Activated gamma-delta T cell (primary cell): Measurements from ENCODE around the gene KCNK3.
"Not testable (repeated sequence)": the region's sequence is repeated elsewhere in the genome, so short reads cannot be mapped to it uniquely, and the experiment has no call there.

Experiments used
- DNase-seq: peaks from one replicate; lab custom pipeline; 2025; lab: John Stamatoyannopoulos, UW

KCNK3 gene

GRCh38 chr2:26730549-26731344 lies 38.2 kb downstream of the KCNK3 start:
- DNase-seq: no peak

- DNase-seq: no peak
These were observed 39.2 kb downstream of the KCNK3 start for GRCh38 chr2:26731714-26732113.

DNA sequence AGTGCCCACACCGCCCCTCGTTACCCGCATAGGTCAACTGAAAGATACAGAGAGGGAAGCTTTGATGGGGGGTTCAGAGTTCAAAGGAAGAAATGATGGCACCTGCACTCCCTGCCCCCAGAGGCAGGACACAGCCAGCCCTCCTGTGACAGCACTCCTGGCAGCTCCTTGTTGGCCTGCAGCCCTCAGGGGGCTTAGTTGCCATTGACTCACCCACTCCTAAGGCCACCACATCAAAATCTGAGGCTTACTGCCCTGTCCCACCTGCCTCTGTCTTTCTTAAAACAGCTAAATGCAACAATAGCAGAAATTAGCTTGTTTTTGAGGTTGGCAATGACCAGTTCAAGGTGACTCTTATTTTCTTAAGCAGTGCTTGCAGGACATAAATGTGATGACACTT lies 39.9 kb downstream of the KCNK3 start:
- DNase-seq: no peak

GRCh38 chr2:26733413-26733812 lies 40.9 kb downstream of the KCNK3 start:
- no peak for DNase-seq

GRCh38 chr2:26735097-26735496 lies 42.6 kb downstream of the KCNK3 start:
- no peak for DNase-seq

- no peak for DNase-seq
These were observed 43.5 kb downstream of the KCNK3 start for GRCh38 chr2:26735883-26736588.

DNA sequence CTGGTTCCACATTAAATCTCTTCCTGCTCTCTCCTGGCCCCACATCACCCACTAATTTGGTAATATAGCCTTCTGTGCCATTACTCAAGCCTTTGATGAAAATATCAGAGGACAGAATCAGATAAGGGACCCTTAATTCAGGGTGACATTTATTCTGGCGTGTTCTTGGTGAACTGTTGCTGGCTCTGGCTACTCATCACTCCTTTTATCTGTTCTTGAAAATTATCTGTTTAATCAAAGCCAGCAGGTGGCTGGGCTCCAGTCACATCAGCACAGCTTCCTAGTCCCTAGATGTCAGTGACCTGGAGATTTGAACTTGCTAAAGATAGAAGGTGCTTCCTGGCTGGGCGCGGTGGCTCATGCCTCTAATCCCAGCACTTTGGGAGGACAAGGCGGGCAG lies 44.7 kb downstream of the KCNK3 start:
- DNase-seq: no peak

- no peak for DNase-seq
These were observed 46.0 kb downstream of the KCNK3 start for GRCh38 chr2:26738481-26738880.

- DNase-seq: no peak
These were observed 47.0 kb downstream of the KCNK3 start for GRCh38 chr2:26739514-26739913.

GRCh38 chr2:26740346-26740745 lies 47.8 kb downstream of the KCNK3 start:
- DNase-seq: no peak

DNA sequence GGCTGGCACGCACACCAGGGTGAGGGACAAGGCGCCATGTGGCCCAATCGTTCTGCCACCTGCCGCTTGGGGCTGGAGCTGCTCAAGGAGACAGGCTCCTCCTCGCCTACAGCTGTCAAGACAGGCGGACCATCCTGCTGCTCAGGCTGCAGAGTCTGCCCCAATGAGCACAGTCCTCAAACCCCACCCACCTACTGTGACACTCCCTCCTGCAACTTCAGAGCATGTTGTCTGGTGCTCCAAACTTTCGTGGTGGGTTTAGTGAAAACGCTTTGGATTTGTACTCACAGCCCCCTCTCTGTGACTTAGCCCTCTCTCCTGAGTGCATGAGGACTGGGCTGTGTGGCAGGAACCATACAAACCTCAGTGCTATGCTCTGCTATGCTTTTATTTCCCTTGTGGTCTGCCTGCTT lies 48.4 kb downstream of the KCNK3 start:
- no peak for DNase-seq

GRCh38 chr2:26742048-26742770 lies 49.7 kb downstream of the KCNK3 start:
- no peak for DNase-seq

DNA sequence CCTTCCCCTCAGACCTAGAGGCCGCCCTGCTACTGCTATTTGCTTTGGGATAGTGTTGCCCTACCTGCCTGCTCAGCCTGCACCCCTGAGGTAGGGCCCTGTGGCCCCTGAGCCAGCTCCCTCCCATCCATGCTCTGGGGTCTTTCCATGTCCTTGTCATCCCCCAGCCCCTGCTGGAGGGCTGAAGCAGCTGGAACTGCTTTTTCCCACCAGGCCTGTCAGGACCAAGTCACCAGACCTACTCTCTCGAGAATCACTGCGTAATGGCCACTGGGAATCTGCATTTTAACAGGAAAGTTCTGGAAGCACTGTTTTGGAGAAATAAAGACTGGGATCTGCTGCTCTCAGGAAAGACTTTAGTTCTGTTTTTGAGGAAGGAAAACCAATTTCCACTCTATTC lies 51.3 kb downstream of the KCNK3 start:
- DNase-seq: no peak

DNA sequence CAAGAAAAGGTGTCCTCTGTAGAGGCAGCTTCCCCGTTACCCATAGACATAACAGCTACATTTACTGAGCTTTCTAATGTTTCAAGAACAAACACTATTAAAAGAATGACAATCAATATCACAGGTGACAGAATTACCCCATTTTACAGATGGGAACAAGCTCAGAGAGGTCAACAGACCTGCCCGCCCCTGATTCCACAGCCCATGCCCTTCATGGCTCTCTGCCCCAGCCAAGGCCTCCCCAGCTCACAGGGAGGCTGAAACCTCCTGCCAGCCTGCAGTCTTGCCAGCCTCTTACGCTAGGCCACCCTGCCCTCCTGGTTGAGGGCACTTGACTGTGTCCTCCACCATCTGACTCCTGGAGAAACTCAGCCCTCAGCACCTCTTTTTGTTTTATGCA lies 52.4 kb downstream of the KCNK3 start:
- no peak for DNase-seq

DNA sequence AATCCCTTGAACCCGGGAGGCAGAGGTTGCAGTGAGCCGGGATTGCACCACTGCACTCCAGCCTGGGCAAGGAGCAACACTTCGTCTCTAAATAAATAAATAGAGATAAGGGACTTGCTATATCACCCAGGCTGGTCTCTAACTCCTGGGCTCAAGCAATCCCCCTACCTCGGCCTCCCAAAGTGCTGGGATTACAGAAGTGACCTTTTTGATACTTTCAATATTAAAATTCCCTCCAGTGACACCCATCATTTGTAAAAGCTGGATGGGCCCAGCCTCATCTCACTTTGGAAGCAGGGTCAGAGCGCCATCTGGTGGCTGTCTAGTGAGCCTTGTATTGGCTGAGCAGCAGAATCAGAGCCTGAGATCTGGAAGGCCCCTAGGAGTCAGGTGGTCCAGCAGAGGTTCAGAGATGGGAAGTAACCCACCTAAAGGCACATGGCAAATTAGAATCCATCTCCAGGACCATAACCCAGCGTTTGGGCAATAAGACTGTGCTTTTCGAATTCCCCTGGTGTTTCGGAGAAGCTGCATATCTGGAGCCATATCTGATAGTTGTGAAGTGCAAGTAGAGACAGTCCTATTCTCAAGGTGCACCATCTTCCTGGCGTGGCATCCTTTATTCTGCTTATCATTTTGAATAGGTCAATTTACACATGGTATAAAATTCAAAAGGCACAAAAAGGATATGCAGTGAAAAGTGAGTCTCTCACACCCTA lies 53.2 kb downstream of the KCNK3 start:
- no peak for DNase-seq

- DNase-seq: no peak
These were observed 54.4 kb downstream of the KCNK3 start for GRCh38 chr2:26746934-26747333.

DNA sequence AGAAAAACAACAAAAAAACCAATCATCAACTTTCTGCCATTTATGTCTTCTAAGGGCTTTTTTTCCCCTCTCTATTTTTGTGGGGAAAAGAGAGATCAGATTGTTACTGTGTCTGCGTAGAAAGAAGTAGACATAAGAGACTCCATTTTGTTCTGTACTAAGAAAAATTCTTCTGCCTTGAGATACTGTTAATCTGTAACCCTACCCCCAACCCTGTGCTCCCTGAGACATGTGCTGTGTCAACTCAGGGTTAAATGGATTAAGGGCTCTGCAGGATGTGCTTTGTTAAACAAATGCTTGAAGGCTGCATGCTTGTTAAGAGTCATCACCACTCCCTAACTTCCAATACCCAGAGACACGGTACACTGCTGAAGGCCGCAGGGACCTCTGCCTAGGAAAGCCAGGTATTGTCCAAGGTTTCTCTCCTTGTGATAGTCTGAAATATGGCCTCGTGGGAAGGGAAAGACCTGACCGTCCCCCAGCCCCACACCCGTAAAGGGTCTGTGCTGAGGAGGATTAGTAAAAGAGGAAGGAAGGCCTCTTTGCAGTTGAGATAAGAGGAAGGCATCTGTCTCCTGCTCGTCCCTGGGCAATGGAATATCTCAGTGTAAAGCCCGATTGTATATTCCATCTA lies 57.4 kb downstream of the KCNK3 start:
- DNase-seq: not testable (repeated sequence)

DNA sequence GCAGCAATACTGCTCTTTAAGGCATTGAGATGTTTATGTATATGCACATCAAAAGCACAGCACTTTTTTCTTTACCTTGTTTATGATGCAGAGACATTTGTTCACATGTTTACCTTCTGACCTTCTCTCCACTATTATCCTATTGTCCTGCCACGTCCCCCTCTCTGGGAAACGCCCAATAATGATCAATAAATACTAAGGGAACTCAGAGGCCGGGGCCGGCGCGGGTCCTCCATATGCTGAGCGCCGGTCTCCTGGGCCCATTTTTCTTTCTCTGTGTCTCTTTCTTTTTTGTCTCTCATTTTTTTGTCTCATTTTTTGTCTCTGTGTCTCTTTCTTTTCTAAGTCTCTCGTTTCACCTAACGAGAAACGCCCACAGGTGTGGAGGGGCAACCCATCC lies 57.9 kb downstream of the KCNK3 start:
- not testable (repeated sequence) for DNase-seq

DNA sequence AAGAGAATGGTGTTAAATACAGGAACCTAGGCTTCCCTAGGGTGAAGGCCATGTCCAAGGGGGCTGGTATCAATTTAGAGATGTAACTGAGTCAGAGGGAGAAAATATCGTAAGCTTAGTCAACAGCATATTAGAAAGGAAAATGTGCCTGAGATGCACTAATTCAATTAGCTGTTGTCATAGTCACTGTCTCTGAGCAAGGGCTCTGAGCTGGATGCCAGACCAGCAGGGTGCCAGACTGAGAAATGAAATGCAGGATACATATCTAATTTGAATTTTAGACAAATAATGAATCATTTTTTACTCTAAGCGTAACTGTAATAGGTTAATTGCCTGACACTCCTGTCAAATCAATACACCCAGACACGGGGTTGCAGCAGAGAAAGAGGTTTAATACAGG lies 60.1 kb downstream of the KCNK3 start:
- DNase-seq: no peak

- DNase-seq: no peak
These were observed 62.0 kb downstream of the KCNK3 start for GRCh38 chr2:26754539-26754938.

- DNase-seq: no peak
These were observed 62.6 kb downstream of the KCNK3 start for GRCh38 chr2:26754972-26755670.
